HepG2 (cell line): ENCODE data around the gene SCYGR5. TPM values are rescaled to one million over a fixed set of nuclear protein-coding genes. Genes with fewer than 3 reads are reported as not detected.

ENCODE experiments used
- ATAC-seq: fragments of 200-7000 bp; cut with Tn5 transposase; 3 replicates; pipeline ENCODE4 v1.9.1; 2020; ENCODE audit warnings: mild to moderate bottlenecking, moderate library complexity
- BruUV-seq: library from RNA; stranded (reverse); fragments of 400-500 nt; replicated peaks from 2 replicates; lab custom pipeline; 2021; lab: Mats Ljungman, UMichigan
- CTCF ChIA-PET: fragments of 300-600 bp; formaldehyde crosslinking; extraction: SDS; loops from one replicate; lab custom pipeline; 2021; ENCODE audit warnings: low total read pairs, inconsistent platforms, low intra/inter-chr PET ratio; lab: Yijun Ruan, JAX
- POLR2A ChIA-PET: fragments of 350-600 bp; sonication (Branson Sonifier 250); formaldehyde crosslinking; loops from one replicate; lab custom pipeline; 2020; ENCODE audit warnings: antibody characterized with exemption, inconsistent platforms; lab: Yijun Ruan, JAX
- DNase-seq: peaks from one replicate; pipeline ENCODE4 v3.0.0-alpha.2; 2015; ENCODE audit warnings: low spot score
- FAIRE-seq: peaks from 3 replicates; lab custom pipeline; 2011; peaks lifted over from hg19 to GRCh38; lab: Jason Lieb, UNC
- H2AFZ ChIP-seq: one replicate; pipeline ENCODE4 v1.6.1; 2011; ENCODE audit warnings: low read length, inconsistent platforms
- H3K27ac ChIP-seq: fragments of 300-600 bp; 3 replicates; pipeline ENCODE4 v1.8.0; 2011; ENCODE audit warnings: mixed run types, mild to moderate bottlenecking, mixed read lengths, low read length, inconsistent platforms; ENCODE audit not compliant: insufficient read depth; ENCODE audit errors: extremely low read length
- H3K27me3 ChIP-seq, 2 experiments: fragments of 200-600 bp in 1 of 2; 2 replicates in 1 of 2; 3 replicates in 1 of 2; pipeline versions ENCODE4 v1.6.0 to v1.8.0; 2011; ENCODE audit warnings: low read length in 2 of 2, mild to moderate bottlenecking in 2 of 2, moderate library complexity in 2 of 2, inconsistent platforms in 1 of 2; ENCODE audit not compliant: insufficient read depth in 2 of 2, control insufficient read depth in 1 of 2
- H3K36me3 ChIP-seq, 2 experiments: fragments of 200-600 bp in 1 of 2; replicated peaks in 1 of 2; 2 replicates in 1 of 2; 3 replicates in 1 of 2; pipeline versions ENCODE4 v1.5.1 to v1.8.0; 2011; ENCODE audit warnings: low read length in 2 of 2, inconsistent platforms in 1 of 2; ENCODE audit not compliant: insufficient read depth in 2 of 2, control insufficient read depth in 1 of 2
- H3K4me1 ChIP-seq: 2 replicates; pipeline ENCODE4 v1.5.1; 2012; ENCODE audit warnings: low read length, inconsistent platforms; ENCODE audit not compliant: insufficient read depth
- H3K4me2 ChIP-seq: 2 replicates; pipeline ENCODE4 v1.6.0; 2011; ENCODE audit warnings: low read depth, low read length, inconsistent platforms
- H3K4me3 ChIP-seq, 3 experiments: fragments of 200-600 bp in 1 of 3; sonication (generic), shearing (Covaris generic) in 1 of 3; replicated peaks in 1 of 3; 2 replicates each; pipeline ENCODE4 v1.5.1; 2011 to 2016; ENCODE audit warnings: low read length in 3 of 3, inconsistent platforms in 2 of 3, low read depth in 2 of 3, mild to moderate bottlenecking in 2 of 3, control low read depth in 1 of 3, mixed read lengths in 1 of 3; ENCODE audit not compliant: insufficient read depth in 1 of 3
- H3K79me2 ChIP-seq: one replicate; pipeline ENCODE4 v1.6.1; 2011; ENCODE audit warnings: low read length, inconsistent platforms; ENCODE audit not compliant: insufficient read depth
- H3K9ac ChIP-seq: 2 replicates; pipeline ENCODE4 v1.6.0; 2011; ENCODE audit warnings: mild to moderate bottlenecking, low read depth, low read length, inconsistent platforms; ENCODE audit not compliant: insufficient read depth
- H3K9me3 ChIP-seq: 2 replicates; pipeline ENCODE4 v1.5.1; 2012; ENCODE audit warnings: mild to moderate bottlenecking, low read length
- H4K20me1 ChIP-seq: 2 replicates; pipeline ENCODE4 v1.6.0; 2011; ENCODE audit warnings: inconsistent platforms, mild to moderate bottlenecking, low read length, moderate library complexity; ENCODE audit not compliant: insufficient read depth
- AGO2 ChIP-seq: fragments of 200-400 bp; formaldehyde crosslinking; optimal IDR thresholded peaks from 2 replicates; pipeline ENCODE3; 2017; ENCODE audit warnings: mild to moderate bottlenecking, low read depth, low read length, moderate library complexity
- GABPA ChIP-seq, 2 experiments: IDR thresholded peaks; 2 replicates each; pipeline ENCODE4 v1.6.1; 2011 to 2016; ENCODE audit warnings: low read depth in 2 of 2, low read length in 1 of 2, missing biosample characterization in 1 of 2, missing genetic modification characterization in 1 of 2
- ISX ChIP-seq: sonication (generic); formaldehyde crosslinking; conservative IDR thresholded peaks from 2 replicates; pipeline ENCODE4 v1.5.0; 2020; ENCODE audit warnings: missing genetic modification reagents
- MAFK ChIP-seq, 2 experiments: IDR thresholded peaks in 1 of 2; conservative IDR thresholded peaks in 1 of 2; 2 replicates each; pipeline ENCODE4 v1.6.1; 2011; ENCODE audit warnings: improper control_type of control experiment in 2 of 2, low read length in 2 of 2
- SMARCC2 ChIP-seq: fragments of 450-650 bp; IDR thresholded peaks from 2 replicates; pipeline ENCODE4 v1.6.1; 2017; ENCODE audit warnings: antibody characterized with exemption, mild to moderate bottlenecking
- ZNF180 ChIP-seq: sonication (generic); formaldehyde crosslinking; IDR thresholded peaks from 2 replicates; pipeline ENCODE4 v1.4.0; 2020; ENCODE audit warnings: low read depth, missing genetic modification reagents, borderline replicate concordance
- ZNF331 ChIP-seq: sonication (generic); formaldehyde crosslinking; IDR thresholded peaks from 2 replicates; pipeline ENCODE4 v1.4.0; 2020; ENCODE audit warnings: missing genetic modification reagents
- WGBS: methylation state at CpG from one replicate; pipeline ENCODE4 v1.1.6; 2017; ENCODE audit warnings: low lambda C conversion rate; 5-methylcytosine and 5-hydroxymethylcytosine counted together
- in situ Hi-C: cut with HindIII; loops from 2 replicates; pipeline ENCODE4 v1.10.0; 2017; ENCODE audit warnings: low pct_unique_long_range_greater_than_20kb; ENCODE audit not compliant: extremely low pct_ligation_motif_present
- intact Hi-C: fragments of 100-400 bp; cut with micrococcal nuclease; formaldehyde crosslinking; loops from one replicate; pipeline ENCODE4 v1.10.0; 2022; ENCODE audit not compliant: unreplicated experiment
- polyA plus RNA-seq, 8 experiments: library from polyadenylated mRNA; depleted of rRNA in 3 of 8; stranded (reverse) in 7 of 8; unstranded in 1 of 8; fragments of >200 nt; fragmentation: Illumina TruSeq in 4 of 8; extraction: Trizol in 4 of 8; gene quantifications; 2 replicates each; pipeline versions ENCODE4 v1.2.1 to v1.2.3, GENCODE V29; 2011 to 2016; ENCODE audit warnings: low read depth in 4 of 8, missing spikeins in 1 of 8, mixed read lengths in 1 of 8; ENCODE audit not compliant: insufficient read depth in 1 of 8
- total RNA-seq, 5 experiments: library from RNA; depleted of rRNA; stranded (reverse); fragments of >200 nt; fragmentation: Illumina TruSeq; extraction: Trizol; gene quantifications; 2 replicates each; pipeline ENCODE4 v1.2.3, GENCODE V29; 2016; ENCODE audit warnings: low read depth in 1 of 5
- TF ChIP-seq, protein P1 (sequence below): sonication (generic); formaldehyde crosslinking; IDR thresholded peaks from 2 replicates; pipeline ENCODE4 v1.8.0; 2022; ENCODE audit warnings: low read depth, missing genetic modification reagents
- TF ChIP-seq, protein P2 (sequence below): sonication (generic); formaldehyde crosslinking; IDR thresholded peaks from 2 replicates; pipeline ENCODE4 v1.5.1; 2020; ENCODE audit warnings: missing genetic modification reagents, mild to moderate bottlenecking, borderline replicate concordance
- TF ChIP-seq, protein P3 (sequence below): sonication (generic); formaldehyde crosslinking; IDR thresholded peaks from 2 replicates; pipeline ENCODE4 v1.4.0; 2020; ENCODE audit warnings: missing genetic modification reagents
- TF ChIP-seq, protein P4 (sequence below): sonication (generic); formaldehyde crosslinking; IDR thresholded peaks from 2 replicates; pipeline ENCODE4 v1.5.0; 2020; ENCODE audit warnings: missing genetic modification reagents
- TF ChIP-seq, protein P5 (sequence below): sonication (generic); formaldehyde crosslinking; IDR thresholded peaks from 2 replicates; pipeline ENCODE4 v1.4.0; 2020; ENCODE audit warnings: missing genetic modification reagents; ENCODE audit errors: not compliant biosample characterization
- TF ChIP-seq, protein P6 (sequence below): sonication (generic); formaldehyde crosslinking; IDR thresholded peaks from 2 replicates; pipeline ENCODE4 v1.5.0; 2020; ENCODE audit warnings: mild to moderate bottlenecking, low read depth, missing genetic modification reagents, borderline replicate concordance

Gene SCYGR5
- total and polyA plus RNA-seq, 2 of the 13 experiments (the other 11 are each of a cell fraction or from before 2014, with no cell fraction given): not detected

DNA sequence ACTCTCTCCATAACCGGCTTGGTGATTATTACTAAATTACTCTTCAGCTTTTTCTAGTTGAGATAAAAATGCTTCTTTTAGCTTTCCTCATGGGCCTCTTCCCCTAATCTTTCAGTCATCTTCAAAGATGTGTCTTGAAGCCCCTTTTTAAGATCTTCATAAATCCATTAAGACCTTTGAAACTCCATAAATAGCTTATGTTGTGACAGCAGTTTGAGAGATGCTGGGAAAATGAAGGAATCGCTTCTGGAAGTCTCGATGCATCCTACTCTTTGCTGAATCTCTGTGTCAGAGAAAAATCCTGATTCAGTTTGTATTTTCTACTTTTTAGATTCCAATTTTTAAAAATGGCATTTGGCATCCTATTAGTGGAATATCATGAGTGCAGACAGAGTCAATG lies 36.3 kb upstream of the SCYGR5 start:
- POLR2A ChIA-PET: no interaction called here
- intact Hi-C loops (no loop called here), in situ Hi-C loops (no loop called here)
- Histone ChIP-seq H3K27ac (no peak overlapping the region), H3K27me3 (peaks cover 0 to 11% of the 10 kb centered on the region in 2 experiments; a peak in 2 of 5 replicates), H3K4me1 (no peaks in the 10 kb centered on the region), H3K9me3 (no peaks in the 10 kb centered on the region), H3K4me2 (no peak overlapping the region), H2AFZ (no peak overlapping the region), H3K79me2 (no peaks in the 10 kb centered on the region), H3K9ac (no peak overlapping the region), H4K20me1 (no peaks in the 10 kb centered on the region), H3K4me3 (no peak overlapping the region), H3K36me3 (no peaks in the 10 kb centered on the region)
- FAIRE-seq (no peak), ATAC-seq (no peak), DNase-seq (no peak)
- BruUV-seq: no TSS peak
- 46% methylated on average over 3 of the region's 3 CpGs for WGBS
- CTCF ChIA-PET: no interaction called here
- TF ChIP-seq GABPA (IDR thresholded peaks at IDR 0.05; ENCODE audit: low read depth, low read length) (no peak), GABPA (CRISPR knock-in tag; IDR thresholded peaks at IDR 0.05; ENCODE audit: low read depth) (no peak), AGO2 (no peak), ISX (CRISPR knock-in tag) (no peak), ZNF331 (no peak), MAFK (conservative IDR thresholded peaks at IDR 0.05 in 1 of 2, IDR thresholded peaks at IDR 0.05 in 1 of 2; ENCODE audit: low read length in 2 of 2) (no peak), SMARCC2 (no peak), ZNF180 (CRISPR knock-in tag) (no peak)
- TF ChIP-seq, protein P1, sequence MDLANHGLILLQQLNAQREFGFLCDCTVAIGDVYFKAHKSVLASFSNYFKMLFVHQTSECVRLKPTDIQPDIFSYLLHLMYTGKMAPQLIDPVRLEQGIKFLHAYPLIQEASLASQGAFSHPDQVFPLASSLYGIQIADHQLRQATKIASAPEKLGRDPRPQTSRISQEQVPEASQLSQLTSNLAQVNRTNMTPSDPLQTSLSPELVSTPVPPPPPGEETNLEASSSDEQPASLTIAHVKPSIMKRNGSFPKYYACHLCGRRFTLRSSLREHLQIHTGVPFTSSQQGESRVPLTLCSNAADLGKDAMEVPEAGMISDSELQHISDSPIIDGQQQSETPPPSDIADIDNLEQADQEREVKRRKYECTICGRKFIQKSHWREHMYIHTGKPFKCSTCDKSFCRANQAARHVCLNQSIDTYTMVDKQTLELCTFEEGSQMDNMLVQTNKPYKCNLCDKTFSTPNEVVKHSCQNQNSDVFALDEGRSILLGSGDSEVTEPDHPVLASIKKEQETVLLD (CRISPR knock-in tag): no peak
- TF ChIP-seq, protein P2, sequence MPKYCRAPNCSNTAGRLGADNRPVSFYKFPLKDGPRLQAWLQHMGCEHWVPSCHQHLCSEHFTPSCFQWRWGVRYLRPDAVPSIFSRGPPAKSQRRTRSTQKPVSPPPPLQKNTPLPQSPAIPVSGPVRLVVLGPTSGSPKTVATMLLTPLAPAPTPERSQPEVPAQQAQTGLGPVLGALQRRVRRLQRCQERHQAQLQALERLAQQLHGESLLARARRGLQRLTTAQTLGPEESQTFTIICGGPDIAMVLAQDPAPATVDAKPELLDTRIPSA (CRISPR knock-in tag): no peak
- TF ChIP-seq, protein P3, sequence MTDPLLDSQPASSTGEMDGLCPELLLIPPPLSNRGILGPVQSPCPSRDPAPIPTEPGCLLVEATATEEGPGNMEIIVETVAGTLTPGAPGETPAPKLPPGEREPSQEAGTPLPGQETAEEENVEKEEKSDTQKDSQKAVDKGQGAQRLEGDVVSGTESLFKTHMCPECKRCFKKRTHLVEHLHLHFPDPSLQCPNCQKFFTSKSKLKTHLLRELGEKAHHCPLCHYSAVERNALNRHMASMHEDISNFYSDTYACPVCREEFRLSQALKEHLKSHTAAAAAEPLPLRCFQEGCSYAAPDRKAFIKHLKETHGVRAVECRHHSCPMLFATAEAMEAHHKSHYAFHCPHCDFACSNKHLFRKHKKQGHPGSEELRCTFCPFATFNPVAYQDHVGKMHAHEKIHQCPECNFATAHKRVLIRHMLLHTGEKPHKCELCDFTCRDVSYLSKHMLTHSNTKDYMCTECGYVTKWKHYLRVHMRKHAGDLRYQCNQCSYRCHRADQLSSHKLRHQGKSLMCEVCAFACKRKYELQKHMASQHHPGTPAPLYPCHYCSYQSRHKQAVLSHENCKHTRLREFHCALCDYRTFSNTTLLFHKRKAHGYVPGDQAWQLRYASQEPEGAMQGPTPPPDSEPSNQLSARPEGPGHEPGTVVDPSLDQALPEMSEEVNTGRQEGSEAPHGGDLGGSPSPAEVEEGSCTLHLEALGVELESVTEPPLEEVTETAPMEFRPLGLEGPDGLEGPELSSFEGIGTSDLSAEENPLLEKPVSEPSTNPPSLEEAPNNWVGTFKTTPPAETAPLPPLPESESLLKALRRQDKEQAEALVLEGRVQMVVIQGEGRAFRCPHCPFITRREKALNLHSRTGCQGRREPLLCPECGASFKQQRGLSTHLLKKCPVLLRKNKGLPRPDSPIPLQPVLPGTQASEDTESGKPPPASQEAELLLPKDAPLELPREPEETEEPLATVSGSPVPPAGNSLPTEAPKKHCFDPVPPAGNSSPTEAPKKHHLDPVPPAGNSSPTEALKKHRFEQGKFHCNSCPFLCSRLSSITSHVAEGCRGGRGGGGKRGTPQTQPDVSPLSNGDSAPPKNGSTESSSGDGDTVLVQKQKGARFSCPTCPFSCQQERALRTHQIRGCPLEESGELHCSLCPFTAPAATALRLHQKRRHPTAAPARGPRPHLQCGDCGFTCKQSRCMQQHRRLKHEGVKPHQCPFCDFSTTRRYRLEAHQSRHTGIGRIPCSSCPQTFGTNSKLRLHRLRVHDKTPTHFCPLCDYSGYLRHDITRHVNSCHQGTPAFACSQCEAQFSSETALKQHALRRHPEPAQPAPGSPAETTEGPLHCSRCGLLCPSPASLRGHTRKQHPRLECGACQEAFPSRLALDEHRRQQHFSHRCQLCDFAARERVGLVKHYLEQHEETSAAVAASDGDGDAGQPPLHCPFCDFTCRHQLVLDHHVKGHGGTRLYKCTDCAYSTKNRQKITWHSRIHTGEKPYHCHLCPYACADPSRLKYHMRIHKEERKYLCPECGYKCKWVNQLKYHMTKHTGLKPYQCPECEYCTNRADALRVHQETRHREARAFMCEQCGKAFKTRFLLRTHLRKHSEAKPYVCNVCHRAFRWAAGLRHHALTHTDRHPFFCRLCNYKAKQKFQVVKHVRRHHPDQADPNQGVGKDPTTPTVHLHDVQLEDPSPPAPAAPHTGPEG: no peak
- TF ChIP-seq, protein P4, sequence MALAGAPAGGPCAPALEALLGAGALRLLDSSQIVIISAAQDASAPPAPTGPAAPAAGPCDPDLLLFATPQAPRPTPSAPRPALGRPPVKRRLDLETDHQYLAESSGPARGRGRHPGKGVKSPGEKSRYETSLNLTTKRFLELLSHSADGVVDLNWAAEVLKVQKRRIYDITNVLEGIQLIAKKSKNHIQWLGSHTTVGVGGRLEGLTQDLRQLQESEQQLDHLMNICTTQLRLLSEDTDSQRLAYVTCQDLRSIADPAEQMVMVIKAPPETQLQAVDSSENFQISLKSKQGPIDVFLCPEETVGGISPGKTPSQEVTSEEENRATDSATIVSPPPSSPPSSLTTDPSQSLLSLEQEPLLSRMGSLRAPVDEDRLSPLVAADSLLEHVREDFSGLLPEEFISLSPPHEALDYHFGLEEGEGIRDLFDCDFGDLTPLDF (CRISPR knock-in tag): no peak
- TF ChIP-seq, protein P5, sequence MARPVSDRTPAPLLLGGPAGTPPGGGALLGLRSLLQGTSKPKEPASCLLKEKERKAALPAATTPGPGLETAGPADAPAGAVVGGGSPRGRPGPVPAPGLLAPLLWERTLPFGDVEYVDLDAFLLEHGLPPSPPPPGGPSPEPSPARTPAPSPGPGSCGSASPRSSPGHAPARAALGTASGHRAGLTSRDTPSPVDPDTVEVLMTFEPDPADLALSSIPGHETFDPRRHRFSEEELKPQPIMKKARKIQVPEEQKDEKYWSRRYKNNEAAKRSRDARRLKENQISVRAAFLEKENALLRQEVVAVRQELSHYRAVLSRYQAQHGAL (CRISPR knock-in tag): no peak
- TF ChIP-seq, protein P6, sequence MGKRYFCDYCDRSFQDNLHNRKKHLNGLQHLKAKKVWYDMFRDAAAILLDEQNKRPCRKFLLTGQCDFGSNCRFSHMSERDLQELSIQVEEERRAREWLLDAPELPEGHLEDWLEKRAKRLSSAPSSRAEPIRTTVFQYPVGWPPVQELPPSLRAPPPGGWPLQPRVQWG (CRISPR knock-in tag): no peak
